ENCODE results near the gene FHOD3.

FHOD3 gene

DNA sequence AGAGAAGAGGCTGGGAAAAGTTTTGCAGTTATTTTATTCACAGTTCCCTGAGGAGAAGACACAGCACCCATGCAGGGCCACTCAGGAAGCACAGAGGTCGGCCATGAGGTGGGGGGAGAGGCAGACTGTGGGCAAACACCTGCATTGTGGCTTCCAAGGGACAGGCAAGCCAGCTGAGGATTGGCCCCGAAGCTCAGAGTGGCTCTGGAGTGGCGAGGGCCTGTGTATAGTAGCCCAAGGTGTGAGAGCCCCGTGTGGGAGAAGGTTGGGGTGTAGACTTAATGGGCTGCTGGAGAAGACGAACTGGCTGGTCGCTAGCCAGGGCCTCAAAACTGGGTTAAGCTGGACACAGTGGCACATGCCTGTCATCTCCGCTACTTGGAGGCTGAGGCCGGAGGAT lies 218.7 kb downstream of the FHOD3 start:
- TF ChIP-seq, protein P1, sequence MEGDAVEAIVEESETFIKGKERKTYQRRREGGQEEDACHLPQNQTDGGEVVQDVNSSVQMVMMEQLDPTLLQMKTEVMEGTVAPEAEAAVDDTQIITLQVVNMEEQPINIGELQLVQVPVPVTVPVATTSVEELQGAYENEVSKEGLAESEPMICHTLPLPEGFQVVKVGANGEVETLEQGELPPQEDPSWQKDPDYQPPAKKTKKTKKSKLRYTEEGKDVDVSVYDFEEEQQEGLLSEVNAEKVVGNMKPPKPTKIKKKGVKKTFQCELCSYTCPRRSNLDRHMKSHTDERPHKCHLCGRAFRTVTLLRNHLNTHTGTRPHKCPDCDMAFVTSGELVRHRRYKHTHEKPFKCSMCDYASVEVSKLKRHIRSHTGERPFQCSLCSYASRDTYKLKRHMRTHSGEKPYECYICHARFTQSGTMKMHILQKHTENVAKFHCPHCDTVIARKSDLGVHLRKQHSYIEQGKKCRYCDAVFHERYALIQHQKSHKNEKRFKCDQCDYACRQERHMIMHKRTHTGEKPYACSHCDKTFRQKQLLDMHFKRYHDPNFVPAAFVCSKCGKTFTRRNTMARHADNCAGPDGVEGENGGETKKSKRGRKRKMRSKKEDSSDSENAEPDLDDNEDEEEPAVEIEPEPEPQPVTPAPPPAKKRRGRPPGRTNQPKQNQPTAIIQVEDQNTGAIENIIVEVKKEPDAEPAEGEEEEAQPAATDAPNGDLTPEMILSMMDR (IDR thresholded peaks at IDR 0.05; ENCODE audit: borderline replicate concordance, insufficient read depth, low read depth, low read length): no peak
- H3K4me3 ChIP-seq (ENCODE audit: low read depth, low read length): no peak overlapping the region

DNA sequence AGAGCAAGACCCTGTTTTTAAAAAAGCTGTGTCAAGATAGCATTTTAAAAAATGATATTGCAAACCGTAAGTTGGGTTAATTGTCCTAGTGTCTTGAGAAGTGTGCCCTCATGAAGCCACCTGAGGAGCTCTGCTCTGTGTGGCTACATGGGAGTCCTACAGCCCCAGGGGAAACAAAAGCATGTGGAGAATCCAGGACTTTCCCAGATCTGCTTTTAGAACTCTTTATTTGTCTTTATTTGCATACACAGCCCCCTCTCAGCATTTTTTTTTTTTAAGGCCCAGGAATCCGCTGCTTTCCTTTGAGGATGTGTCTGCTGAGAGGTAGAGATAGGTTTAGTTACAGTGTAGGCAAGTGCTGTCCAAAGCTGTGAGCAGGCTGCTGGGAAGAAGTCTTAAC lies 219.2 kb downstream of the FHOD3 start:
- TF ChIP-seq, protein P1 (IDR thresholded peaks at IDR 0.05; ENCODE audit: borderline replicate concordance, insufficient read depth, low read depth, low read length): no peak
- no peak overlapping the region for H3K4me3 ChIP-seq (ENCODE audit: low read depth, low read length)

DNA sequence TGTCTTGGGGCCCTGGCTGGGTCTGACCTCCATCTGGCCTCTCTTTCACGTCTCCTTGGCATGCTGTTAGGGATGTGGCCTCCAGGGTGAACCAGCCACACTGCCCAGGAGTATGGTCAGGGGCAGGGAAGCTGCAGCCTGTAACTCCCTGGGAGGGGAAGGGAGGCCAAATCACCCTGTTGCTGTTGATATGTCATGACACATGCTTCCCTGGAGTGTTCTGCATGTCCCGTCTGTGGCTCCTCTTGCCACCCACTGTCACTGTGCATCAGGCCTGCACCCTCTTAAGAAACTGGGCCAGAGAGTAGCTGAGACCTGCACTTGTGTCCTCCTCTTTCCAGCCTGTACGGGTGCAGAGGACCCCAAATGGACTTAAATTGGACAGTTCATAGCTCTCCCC lies 221.3 kb downstream of the FHOD3 start:
- no peak overlapping the region for H3K4me3 ChIP-seq (ENCODE audit: low read depth, low read length)
- TF ChIP-seq, protein P1 (IDR thresholded peaks at IDR 0.05; ENCODE audit: borderline replicate concordance, insufficient read depth, low read depth, low read length): no peak

DNA sequence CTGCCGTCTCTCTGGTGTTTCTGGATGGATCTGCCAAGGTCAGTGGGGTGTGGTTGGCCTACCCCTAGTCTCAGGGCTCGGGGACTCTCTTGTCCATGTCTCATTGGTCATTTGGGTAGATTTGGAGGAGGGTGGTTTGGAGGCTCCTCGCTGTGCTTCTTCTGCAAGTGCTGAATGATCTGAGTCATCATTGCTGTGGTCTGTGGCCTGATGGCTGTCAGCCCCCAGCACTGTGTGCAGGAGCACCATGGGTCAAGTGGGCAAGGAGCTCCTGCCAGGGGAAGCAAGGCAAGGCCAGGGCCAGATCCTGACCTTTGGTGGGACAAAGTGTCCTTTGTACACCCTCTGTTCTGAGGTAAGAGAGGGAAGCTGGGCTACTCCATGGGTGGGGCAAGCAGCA lies 221.8 kb downstream of the FHOD3 start:
- TF ChIP-seq, protein P1 (IDR thresholded peaks at IDR 0.05; ENCODE audit: borderline replicate concordance, insufficient read depth, low read depth, low read length): no peak
- H3K4me3 ChIP-seq (ENCODE audit: low read depth, low read length): no peak overlapping the region

DNA sequence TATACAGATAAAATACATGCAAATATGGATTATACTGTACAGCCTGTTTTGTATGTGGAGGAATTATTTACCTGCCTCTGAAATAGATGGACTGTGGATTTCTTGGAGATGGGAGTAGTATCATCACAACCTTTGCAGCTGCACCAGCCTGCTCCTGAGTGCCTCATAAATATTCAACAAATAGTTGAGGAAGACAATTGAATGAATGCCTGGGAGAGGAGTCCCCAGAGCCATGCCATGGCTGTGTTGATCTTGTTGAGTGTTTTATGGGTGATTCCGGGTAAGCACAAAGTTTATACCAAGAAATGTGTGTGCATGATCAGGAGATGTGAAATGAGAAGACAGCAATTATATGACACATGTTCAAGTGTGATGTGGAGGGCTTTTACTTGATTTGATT lies 225.0 kb downstream of the FHOD3 start:
- TF ChIP-seq, protein P1 (IDR thresholded peaks at IDR 0.05; ENCODE audit: borderline replicate concordance, insufficient read depth, low read depth, low read length): no peak

DNA sequence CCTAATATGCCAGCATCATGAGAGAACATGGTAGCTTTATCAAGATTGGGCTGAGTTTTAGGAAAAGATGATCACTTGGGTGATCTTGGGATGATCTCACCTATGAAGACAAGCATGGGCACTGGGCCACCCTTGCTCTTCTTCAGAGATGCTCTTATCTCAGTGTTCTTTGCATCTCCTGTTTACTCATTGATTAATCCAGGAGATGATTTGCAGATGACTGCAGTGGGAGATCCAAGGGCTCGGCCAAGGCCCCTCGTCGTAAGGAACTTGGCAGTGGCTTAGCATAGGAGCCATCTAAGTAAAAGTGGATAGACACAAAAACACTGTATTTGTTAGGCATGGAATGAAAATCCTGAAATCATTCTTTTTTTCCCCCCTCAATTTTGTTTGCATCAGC lies 228.4 kb downstream of the FHOD3 start:
- no peak overlapping the region for H3K4me3 ChIP-seq (ENCODE audit: low read depth, low read length)
- TF ChIP-seq, protein P1 (IDR thresholded peaks at IDR 0.05; ENCODE audit: borderline replicate concordance, insufficient read depth, low read depth, low read length): no peak

More for the DNA sequence above, 225.0 kb downstream of the FHOD3 start:
- H3K4me3 ChIP-seq (ENCODE audit: low read depth, low read length): no peak overlapping the region

DNA sequence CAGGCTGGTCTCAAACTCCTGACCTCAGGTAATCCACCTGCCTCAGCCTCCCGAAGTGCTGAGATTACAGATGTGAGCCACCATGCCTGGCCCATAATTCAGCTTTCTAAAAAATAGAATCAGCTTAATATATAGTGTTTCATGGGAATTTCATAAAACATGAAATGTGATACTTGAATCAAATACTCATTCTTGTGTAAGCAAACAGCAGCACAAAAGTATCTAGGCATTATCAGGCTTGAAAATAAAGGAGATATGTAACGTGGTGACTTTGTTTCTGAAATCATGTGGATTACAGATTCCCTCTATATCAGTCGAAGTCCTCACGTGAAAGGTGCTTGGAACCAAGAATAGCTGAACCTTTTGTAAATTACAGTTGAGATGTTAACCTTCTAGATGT lies 229.1 kb downstream of the FHOD3 start:
- TF ChIP-seq, protein P1 (IDR thresholded peaks at IDR 0.05; ENCODE audit: borderline replicate concordance, insufficient read depth, low read depth, low read length): no peak
- H3K4me3 ChIP-seq (ENCODE audit: low read depth, low read length): no peak overlapping the region

All from GM12875 (cell line).